ENCODE measurements around the gene N4BP2L2. TPM values are rescaled to one million over a fixed set of nuclear protein-coding genes. Genes with fewer than 3 reads are reported as not detected.

The N4BP2L2 gene
- total RNA-seq, 1 donor from 2014 or later, result 88.0 TPM

DNA sequence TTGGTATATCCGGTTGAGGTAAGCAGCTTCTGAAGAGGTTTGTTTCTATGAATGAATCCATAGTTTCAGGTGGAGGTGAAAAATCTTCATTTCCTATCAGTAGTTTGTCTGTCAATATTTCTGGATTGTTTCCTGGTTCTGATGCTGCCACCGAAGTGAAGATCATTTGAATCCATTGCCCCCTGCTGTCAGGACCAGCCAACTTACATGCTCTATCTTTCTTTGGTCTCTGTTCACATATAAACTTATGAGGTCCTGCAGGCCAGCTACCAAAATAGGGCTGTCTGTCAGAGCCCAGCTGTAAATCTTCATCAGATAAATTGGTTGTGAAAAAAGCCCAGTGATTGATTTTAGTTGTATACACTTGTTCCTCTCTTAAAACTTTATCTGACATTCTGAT is 95.5 kb downstream of the N4BP2L2 start:
- Mint-ChIP-seq H3K9me3 (no peaks in the 10 kb centered on the region), H3K4me3 (no peak overlapping the region), H3K4me1 (peaks cover 9% of the 10 kb centered on the region), H3K27ac (no peak overlapping the region), H3K36me3 (ENCODE audit: low read depth) (no peaks in the 10 kb centered on the region), H3K27me3 (no peaks in the 10 kb centered on the region)
- peak; percentile 78 for DNase-seq
- intact Hi-C loops (cut with micrococcal nuclease), result loop anchor here (2.0 to 10.0 kb wide), 4 partner anchors 14 to 531 kb away; partner anchors contain the start of gene N4BP2L1

GRCh38 chr13:32438871-32439270 is 99.7 kb downstream of the N4BP2L2 start:
- no peak for DNase-seq
- peaks cover 7% of the 10 kb centered on the region for H3K4me1 Mint-ChIP-seq
- H3K4me3 Mint-ChIP-seq, result no peak overlapping the region
- H3K36me3 Mint-ChIP-seq (ENCODE audit: low read depth), result no peaks in the 10 kb centered on the region
- H3K27me3 Mint-ChIP-seq, result no peaks in the 10 kb centered on the region
- no peak overlapping the region for H3K27ac Mint-ChIP-seq
- intact Hi-C loops (cut with micrococcal nuclease), result no loop called here
- no peaks in the 10 kb centered on the region for H3K9me3 Mint-ChIP-seq

GRCh38 chr13:32432856-32433255 is 105.7 kb downstream of the N4BP2L2 start:
- intact Hi-C loops (cut with micrococcal nuclease), result no loop called here
- no peaks in the 10 kb centered on the region for H3K27me3 Mint-ChIP-seq
- H3K9me3 Mint-ChIP-seq, result no peaks in the 10 kb centered on the region
- no peak overlapping the region for H3K4me3 Mint-ChIP-seq
- no peak overlapping the region for H3K27ac Mint-ChIP-seq
- H3K4me1 Mint-ChIP-seq, result peaks cover 21% of the 10 kb centered on the region
- peaks cover 7% of the 10 kb centered on the region for H3K36me3 Mint-ChIP-seq (ENCODE audit: low read depth)
- no peak for DNase-seq

DNA sequence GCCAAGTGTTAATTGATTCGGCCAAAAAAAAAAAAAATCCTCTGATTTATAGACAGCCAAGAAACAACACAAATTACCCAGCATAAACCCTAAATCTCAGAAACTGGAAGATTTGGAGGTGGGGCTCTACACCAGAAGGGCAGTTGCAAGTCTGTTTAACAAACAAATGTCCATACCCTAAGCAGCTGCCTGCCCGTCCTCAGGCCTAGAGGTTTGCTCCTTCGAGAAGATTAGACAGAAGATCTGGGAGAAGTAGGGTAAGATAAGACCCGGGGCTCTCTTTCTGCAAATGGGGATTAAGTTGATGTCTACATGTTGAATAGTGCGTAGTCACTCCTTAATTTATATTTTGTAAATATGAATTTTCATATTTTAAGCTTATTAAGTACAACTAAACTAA is 107.2 kb downstream of the N4BP2L2 start:
- no peak for DNase-seq
- intact Hi-C loops (cut with micrococcal nuclease), result no loop called here
- Mint-ChIP-seq H3K27ac (no peak overlapping the region), H3K36me3 (ENCODE audit: low read depth) (peaks cover 12% of the 10 kb centered on the region), H3K4me1 (peaks cover 25% of the 10 kb centered on the region), H3K4me3 (no peak overlapping the region), H3K27me3 (no peaks in the 10 kb centered on the region), H3K9me3 (no peaks in the 10 kb centered on the region)

- Mint-ChIP-seq H3K9me3 (no peaks in the 10 kb centered on the region), H3K27ac (peak overlapping the region; percentile 26), H3K36me3 (ENCODE audit: low read depth) (peaks cover 20% of the 10 kb centered on the region), H3K4me3 (no peak overlapping the region), H3K27me3 (no peaks in the 10 kb centered on the region), H3K4me1 (peaks cover 34% of the 10 kb centered on the region)
- intact Hi-C loops (cut with micrococcal nuclease), result no loop called here
- DNase-seq, result no peak
Observed at GRCh38 chr13:32430018-32430747, 108.4 kb downstream of the N4BP2L2 start.

GRCh38 chr13:32429433-32429909 is 109.1 kb downstream of the N4BP2L2 start:
- no peaks in the 10 kb centered on the region for H3K27me3 Mint-ChIP-seq
- intact Hi-C loops (cut with micrococcal nuclease), result loop anchor here (2.0 to 5.0 kb wide), 4 partner anchors 13 to 1267 kb away; partner anchors contain the start of gene HSPH1
- no peak for DNase-seq
- H3K4me3 Mint-ChIP-seq, result no peak overlapping the region
- H3K9me3 Mint-ChIP-seq, result no peaks in the 10 kb centered on the region
- H3K36me3 Mint-ChIP-seq (ENCODE audit: low read depth), result peaks cover 23% of the 10 kb centered on the region
- peaks cover 37% of the 10 kb centered on the region for H3K4me1 Mint-ChIP-seq
- no peak overlapping the region for H3K27ac Mint-ChIP-seq

DNA sequence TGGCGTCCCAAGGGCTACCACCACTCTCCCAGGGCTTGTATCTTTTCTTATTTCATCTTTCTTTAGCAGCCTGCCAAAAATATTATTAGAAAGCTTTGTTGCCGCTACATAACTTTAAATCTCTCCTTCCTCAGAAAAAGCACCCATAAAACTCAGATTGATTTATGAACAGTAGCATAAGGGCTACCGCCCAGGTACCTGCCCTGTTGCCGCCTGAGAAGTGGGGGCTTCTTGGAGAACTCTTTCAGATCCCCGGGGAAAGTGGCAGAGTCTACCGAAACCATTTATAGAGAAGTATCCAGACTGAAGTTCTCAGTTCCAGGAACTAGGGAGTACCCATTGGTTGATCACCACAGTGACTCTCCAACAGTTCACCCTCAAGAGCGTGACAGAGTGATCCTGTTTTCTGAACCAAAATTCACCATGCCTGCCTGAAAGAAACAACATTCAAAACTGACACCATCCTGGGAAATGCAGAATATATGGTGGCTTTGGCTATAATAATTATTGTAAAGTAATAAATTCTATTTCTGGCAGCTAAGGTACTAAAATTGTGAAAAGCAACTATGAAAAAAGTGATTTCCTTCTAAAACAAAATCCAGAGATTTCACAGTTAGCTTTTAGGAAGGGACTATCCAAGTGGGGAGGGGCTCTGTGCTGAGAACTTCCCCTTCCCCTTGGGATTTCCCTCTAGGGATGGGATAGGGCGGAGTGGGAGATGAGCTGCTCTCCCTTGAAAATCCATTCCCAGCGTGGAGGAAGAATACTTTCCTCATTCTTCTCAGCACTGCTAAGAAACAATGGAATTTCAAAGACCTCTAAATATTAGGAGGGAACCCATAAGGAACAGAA is 109.8 kb downstream of the N4BP2L2 start:
- H3K4me3 Mint-ChIP-seq, result peak overlapping the region; percentile 92
- H3K9me3 Mint-ChIP-seq, result no peaks in the 10 kb centered on the region
- H3K36me3 Mint-ChIP-seq (ENCODE audit: low read depth), result peaks cover 28% of the 10 kb centered on the region
- no peak for DNase-seq
- intact Hi-C loops (cut with micrococcal nuclease), result loop anchor here (1.0 to 5.0 kb wide), 7 partner anchors 14 to 1267 kb away; partner anchors contain the start of genes BRCA2, HSPH1, N4BP2L2 and PDS5B
- H3K4me1 Mint-ChIP-seq, result peaks cover 42% of the 10 kb centered on the region
- H3K27ac Mint-ChIP-seq, result peak overlapping the region; percentile 92
- H3K27me3 Mint-ChIP-seq, result no peaks in the 10 kb centered on the region

GRCh38 chr13:32427852-32428580 is 110.6 kb downstream of the N4BP2L2 start, which contains the start of gene N4BP2L1:
N4BP2L1 (minus strand) TSS chr13:32428130; CDS start chr13:32428082, 48 bp downstream.
- peak; percentile 94 for DNase-seq
- Mint-ChIP-seq H3K36me3 (ENCODE audit: low read depth) (peaks cover 34% of the 10 kb centered on the region), H3K4me1 (peaks cover 44% of the 10 kb centered on the region), H3K27ac (peak within 1 kb of the TSS; percentile 98), H3K4me3 (peak within 1 kb of the TSS; percentile 99), H3K27me3 (no peaks in the 10 kb centered on the region), H3K9me3 (no peaks in the 10 kb centered on the region)
- intact Hi-C loops (cut with micrococcal nuclease), result loop anchor here (1.0 to 5.0 kb wide), 8 partner anchors 15 to 1266 kb away; partner anchors contain the start of genes BRCA2, HSPH1, N4BP2L2 and PDS5B

GRCh38 chr13:32426990-32427851 is 111.4 kb downstream of the N4BP2L2 start:
- intact Hi-C loops (cut with micrococcal nuclease), result loop anchor here (1.0 to 5.0 kb wide), 4 partner anchors 46 to 1265 kb away; partner anchors contain the start of gene HSPH1
- Mint-ChIP-seq H3K4me1 (peaks cover 38% of the 10 kb centered on the region), H3K27ac (peak overlapping the region; percentile 98), H3K4me3 (peak overlapping the region; percentile 99), H3K36me3 (ENCODE audit: low read depth) (peaks cover 39% of the 10 kb centered on the region), H3K9me3 (peaks cover 3% of the 10 kb centered on the region), H3K27me3 (no peaks in the 10 kb centered on the region)
- DNase-seq, result peak; percentile 86

- Mint-ChIP-seq H3K4me3 (peak overlapping the region; percentile 99), H3K36me3 (ENCODE audit: low read depth) (peaks cover 47% of the 10 kb centered on the region), H3K27me3 (no peaks in the 10 kb centered on the region), H3K9me3 (peaks cover 5% of the 10 kb centered on the region), H3K4me1 (peaks cover 38% of the 10 kb centered on the region), H3K27ac (peak overlapping the region; percentile 98)
- DNase-seq, result peak; percentile 88
- intact Hi-C loops (cut with micrococcal nuclease), result loop anchor here (1.0 to 5.0 kb wide), 4 partner anchors 46 to 1264 kb away; partner anchors contain the start of gene HSPH1
Observed at GRCh38 chr13:32426191-32426989, 112.2 kb downstream of the N4BP2L2 start.

GRCh38 chr13:32425158-32425557 is 113.4 kb downstream of the N4BP2L2 start:
- peak overlapping the region; percentile 78 for H3K27ac Mint-ChIP-seq
- peaks cover 35% of the 10 kb centered on the region for H3K4me1 Mint-ChIP-seq
- peaks cover 53% of the 10 kb centered on the region for H3K36me3 Mint-ChIP-seq (ENCODE audit: low read depth)
- no peaks in the 10 kb centered on the region for H3K27me3 Mint-ChIP-seq
- peaks cover 5% of the 10 kb centered on the region for H3K9me3 Mint-ChIP-seq
- peak overlapping the region; percentile 99 for H3K4me3 Mint-ChIP-seq
- intact Hi-C loops (cut with micrococcal nuclease), result loop anchor here (5.0 kb wide), 2 partner anchors 227 to 1263 kb away; partner anchors contain the start of gene HSPH1
- DNase-seq, result no peak

DNA sequence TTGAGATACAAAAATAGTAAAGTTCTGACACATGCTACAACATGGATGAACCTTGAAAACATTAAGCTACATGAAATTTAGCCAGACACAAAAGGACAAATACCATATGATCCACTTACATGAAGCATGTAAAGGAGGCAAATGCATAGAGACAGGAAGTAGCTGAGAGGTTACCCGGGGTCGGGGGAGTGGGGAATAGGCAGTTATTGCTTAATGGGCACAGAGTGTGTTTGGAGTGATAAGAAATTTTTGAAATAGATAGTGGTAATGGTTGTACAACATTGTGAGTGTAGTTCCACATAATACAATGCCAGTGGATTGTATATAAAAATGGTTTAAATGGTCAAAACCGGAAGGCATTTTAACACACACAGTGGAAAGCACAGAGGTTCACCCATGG is 115.0 kb downstream of the N4BP2L2 start:
- Mint-ChIP-seq H3K4me3 (no peak overlapping the region), H3K27ac (no peak overlapping the region), H3K9me3 (peaks cover 11% of the 10 kb centered on the region), H3K4me1 (peaks cover 29% of the 10 kb centered on the region), H3K36me3 (ENCODE audit: low read depth) (peaks cover 65% of the 10 kb centered on the region), H3K27me3 (no peaks in the 10 kb centered on the region)
- DNase-seq, result no peak
- intact Hi-C loops (cut with micrococcal nuclease), result no loop called here
